ENCODE results near the gene VSIG4.

The VSIG4 gene

GRCh38 chrX:66005830-66006449, 33.9 kb downstream of the VSIG4 start:
- Histone ChIP-seq H3K4me1 (ENCODE audit: control insufficient read depth, insufficient read depth, low read length, unreplicated experiment) (no peaks in the 10 kb centered on the region), H3K27me3 (ENCODE audit: insufficient read depth, low read length) (no peaks in the 10 kb centered on the region), H3K27ac (ENCODE audit: low read depth, low read length) (no peak overlapping the region), H2AFZ (ENCODE audit: low read length, unreplicated experiment) (no peak overlapping the region), H3K79me2 (ENCODE audit: control insufficient read depth, insufficient read depth, low read length, unreplicated experiment) (no peaks in the 10 kb centered on the region), H3K36me3 (ENCODE audit: insufficient read depth, low read length) (no peaks in the 10 kb centered on the region), H3K4me3 (ENCODE audit: low read depth, low read length) (no peak overlapping the region)

- no peaks in the 10 kb centered on the region for H3K36me3 ChIP-seq (ENCODE audit: insufficient read depth, low read length)
- H3K4me3 ChIP-seq (ENCODE audit: low read depth, low read length) = no peak overlapping the region
- H3K27ac ChIP-seq (ENCODE audit: low read depth, low read length) = no peak overlapping the region
- H3K27me3 ChIP-seq (ENCODE audit: insufficient read depth, low read length) = no peaks in the 10 kb centered on the region
- no peaks in the 10 kb centered on the region for H3K4me1 ChIP-seq (ENCODE audit: control insufficient read depth, insufficient read depth, low read length, unreplicated experiment)
- no peaks in the 10 kb centered on the region for H3K79me2 ChIP-seq (ENCODE audit: control insufficient read depth, insufficient read depth, low read length, unreplicated experiment)
- no peak overlapping the region for H2AFZ ChIP-seq (ENCODE audit: low read length, unreplicated experiment)
These were observed 34.7 kb downstream of the VSIG4 start for GRCh38 chrX:66004928-66005829.

- Histone ChIP-seq H3K79me2 (ENCODE audit: control insufficient read depth, insufficient read depth, low read length, unreplicated experiment) (no peaks in the 10 kb centered on the region), H3K27ac (ENCODE audit: low read depth, low read length) (no peak overlapping the region), H3K27me3 (ENCODE audit: insufficient read depth, low read length) (no peaks in the 10 kb centered on the region), H3K4me3 (ENCODE audit: low read depth, low read length) (no peak overlapping the region), H3K4me1 (ENCODE audit: control insufficient read depth, insufficient read depth, low read length, unreplicated experiment) (no peaks in the 10 kb centered on the region), H3K36me3 (ENCODE audit: insufficient read depth, low read length) (no peaks in the 10 kb centered on the region), H2AFZ (ENCODE audit: low read length, unreplicated experiment) (no peak overlapping the region)
These were observed 36.8 kb downstream of the VSIG4 start for GRCh38 chrX:66002824-66003680.

- H3K27ac ChIP-seq (ENCODE audit: low read depth, low read length) = no peak overlapping the region
- no peaks in the 10 kb centered on the region for H3K79me2 ChIP-seq (ENCODE audit: control insufficient read depth, insufficient read depth, low read length, unreplicated experiment)
- no peak overlapping the region for H3K4me3 ChIP-seq (ENCODE audit: low read depth, low read length)
- H3K27me3 ChIP-seq (ENCODE audit: insufficient read depth, low read length) = no peaks in the 10 kb centered on the region
- H2AFZ ChIP-seq (ENCODE audit: low read length, unreplicated experiment) = no peak overlapping the region
- H3K36me3 ChIP-seq (ENCODE audit: insufficient read depth, low read length) = no peaks in the 10 kb centered on the region
- no peaks in the 10 kb centered on the region for H3K4me1 ChIP-seq (ENCODE audit: control insufficient read depth, insufficient read depth, low read length, unreplicated experiment)
These were observed 38.3 kb downstream of the VSIG4 start for GRCh38 chrX:66001596-66001995.

- Histone ChIP-seq H3K79me2 (ENCODE audit: control insufficient read depth, insufficient read depth, low read length, unreplicated experiment) (no peaks in the 10 kb centered on the region), H3K27me3 (ENCODE audit: insufficient read depth, low read length) (no peaks in the 10 kb centered on the region), H3K4me3 (ENCODE audit: low read depth, low read length) (no peak overlapping the region), H3K27ac (ENCODE audit: low read depth, low read length) (no peak overlapping the region), H2AFZ (ENCODE audit: low read length, unreplicated experiment) (no peak overlapping the region), H3K36me3 (ENCODE audit: insufficient read depth, low read length) (no peaks in the 10 kb centered on the region), H3K4me1 (ENCODE audit: control insufficient read depth, insufficient read depth, low read length, unreplicated experiment) (no peaks in the 10 kb centered on the region)
These were observed 39.1 kb downstream of the VSIG4 start for GRCh38 chrX:66000628-66001272.

GRCh38 chrX:66000178-66000577, 39.7 kb downstream of the VSIG4 start:
- no peaks in the 10 kb centered on the region for H3K4me1 ChIP-seq (ENCODE audit: control insufficient read depth, insufficient read depth, low read length, unreplicated experiment)
- H3K27me3 ChIP-seq (ENCODE audit: insufficient read depth, low read length) = no peaks in the 10 kb centered on the region
- H3K79me2 ChIP-seq (ENCODE audit: control insufficient read depth, insufficient read depth, low read length, unreplicated experiment) = no peaks in the 10 kb centered on the region
- H3K27ac ChIP-seq (ENCODE audit: low read depth, low read length) = no peak overlapping the region
- H2AFZ ChIP-seq (ENCODE audit: low read length, unreplicated experiment) = no peak overlapping the region
- no peaks in the 10 kb centered on the region for H3K36me3 ChIP-seq (ENCODE audit: insufficient read depth, low read length)
- no peak overlapping the region for H3K4me3 ChIP-seq (ENCODE audit: low read depth, low read length)

GRCh38 chrX:65999563-66000148, 40.2 kb downstream of the VSIG4 start:
- Histone ChIP-seq H3K4me1 (ENCODE audit: control insufficient read depth, insufficient read depth, low read length, unreplicated experiment) (no peaks in the 10 kb centered on the region), H3K27me3 (ENCODE audit: insufficient read depth, low read length) (no peaks in the 10 kb centered on the region), H3K79me2 (ENCODE audit: control insufficient read depth, insufficient read depth, low read length, unreplicated experiment) (no peaks in the 10 kb centered on the region), H3K27ac (ENCODE audit: low read depth, low read length) (no peak overlapping the region), H2AFZ (ENCODE audit: low read length, unreplicated experiment) (no peak overlapping the region), H3K36me3 (ENCODE audit: insufficient read depth, low read length) (no peaks in the 10 kb centered on the region), H3K4me3 (ENCODE audit: low read depth, low read length) (no peak overlapping the region)

GRCh38 chrX:65999029-65999562, 40.8 kb downstream of the VSIG4 start:
- H3K36me3 ChIP-seq (ENCODE audit: insufficient read depth, low read length) = no peaks in the 10 kb centered on the region
- no peak overlapping the region for H3K4me3 ChIP-seq (ENCODE audit: low read depth, low read length)
- no peaks in the 10 kb centered on the region for H3K27me3 ChIP-seq (ENCODE audit: insufficient read depth, low read length)
- no peak overlapping the region for H3K27ac ChIP-seq (ENCODE audit: low read depth, low read length)
- H3K79me2 ChIP-seq (ENCODE audit: control insufficient read depth, insufficient read depth, low read length, unreplicated experiment) = no peaks in the 10 kb centered on the region
- H2AFZ ChIP-seq (ENCODE audit: low read length, unreplicated experiment) = no peak overlapping the region
- H3K4me1 ChIP-seq (ENCODE audit: control insufficient read depth, insufficient read depth, low read length, unreplicated experiment) = no peaks in the 10 kb centered on the region

- H3K27me3 ChIP-seq (ENCODE audit: insufficient read depth, low read length) = no peaks in the 10 kb centered on the region
- H3K79me2 ChIP-seq (ENCODE audit: control insufficient read depth, insufficient read depth, low read length, unreplicated experiment) = no peaks in the 10 kb centered on the region
- H3K4me3 ChIP-seq (ENCODE audit: low read depth, low read length) = no peak overlapping the region
- no peaks in the 10 kb centered on the region for H3K36me3 ChIP-seq (ENCODE audit: insufficient read depth, low read length)
- no peak overlapping the region for H3K27ac ChIP-seq (ENCODE audit: low read depth, low read length)
- H2AFZ ChIP-seq (ENCODE audit: low read length, unreplicated experiment) = no peak overlapping the region
- H3K4me1 ChIP-seq (ENCODE audit: control insufficient read depth, insufficient read depth, low read length, unreplicated experiment) = no peaks in the 10 kb centered on the region
These were observed 41.7 kb downstream of the VSIG4 start for GRCh38 chrX:65997978-65998717.

All from ACC112 (cell line).